ENCODE results near the gene DNM3. TPM values are rescaled to one million over a fixed set of nuclear protein-coding genes. Genes with fewer than 3 reads are reported as not detected.

DNM3 gene
- total RNA-seq, 1 experiment from 2014 or later = 0.11 TPM

DNA sequence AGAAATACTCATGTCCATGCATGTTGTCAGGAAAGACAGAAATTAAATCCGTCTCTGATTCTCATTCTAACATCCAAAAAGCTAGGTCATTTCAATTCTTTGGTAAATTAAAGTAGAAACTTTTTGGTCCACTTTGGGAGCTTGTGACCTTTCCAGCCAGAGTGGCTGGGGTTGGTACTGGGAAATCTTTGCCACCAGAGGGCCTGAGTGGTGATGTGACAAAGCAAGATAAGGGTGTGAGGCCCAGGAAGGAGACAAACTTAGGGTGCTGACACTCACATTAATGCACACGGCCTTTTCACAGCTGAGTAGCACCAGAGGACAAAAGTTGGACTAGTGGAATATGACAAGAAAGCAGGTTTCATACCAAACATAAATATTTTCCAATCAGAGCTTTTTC lies 144.3 kb downstream of the DNM3 start:
- Histone ChIP-seq H3K36me3 (ENCODE audit: control insufficient read depth, insufficient read depth, low read length) (no peaks in the 10 kb centered on the region), H3K4me1 (peaks cover 6% of the 10 kb centered on the region), H3K4me3 (ENCODE audit: low read depth, low read length) (no peak overlapping the region), H3K9me3 (no peaks in the 10 kb centered on the region), H3K27me3 (replicated peaks; ENCODE audit: control insufficient read depth, insufficient read depth, low read length) (no peaks in the 10 kb centered on the region)
- DNase-seq = peak in 1 of 2 experiments; percentile 40
- peaks cover 8% of the 10 kb centered on the region for H3K4me1 Mint-ChIP-seq (ENCODE audit: low read depth, unreplicated experiment)
- H3K27me3 Mint-ChIP-seq (ENCODE audit: insufficient read depth, unreplicated experiment) = peaks cover 3% of the 10 kb centered on the region
- no peaks in the 10 kb centered on the region for H3K9me3 Mint-ChIP-seq (ENCODE audit: unreplicated experiment)
- no peaks in the 10 kb centered on the region for H3K36me3 Mint-ChIP-seq (ENCODE audit: insufficient read depth, unreplicated experiment)
- BruUV-seq (replicated peaks) = no TSS peak
- ChIA-PET CTCF (interaction anchor here (1.0 to 2.2 kb wide), 6 partner anchors 17 to 458 kb away, joined by 3 to 20 read pairs (median 4); no protein-coding TSS in a partner anchor), POLR2A (no interaction called here)
- no peak overlapping the region for H3K4me3 Mint-ChIP-seq (ENCODE audit: unreplicated experiment)
- H3K27ac Mint-ChIP-seq (ENCODE audit: unreplicated experiment) = no peak overlapping the region
- intact Hi-C loops (cut with micrococcal nuclease; ENCODE audit: unreplicated experiment) = loop anchor here (1.0 to 5.0 kb wide), 2 partner anchors 184 to 338 kb away; no protein-coding TSS in a partner anchor
- TF ChIP-seq, protein P1, sequence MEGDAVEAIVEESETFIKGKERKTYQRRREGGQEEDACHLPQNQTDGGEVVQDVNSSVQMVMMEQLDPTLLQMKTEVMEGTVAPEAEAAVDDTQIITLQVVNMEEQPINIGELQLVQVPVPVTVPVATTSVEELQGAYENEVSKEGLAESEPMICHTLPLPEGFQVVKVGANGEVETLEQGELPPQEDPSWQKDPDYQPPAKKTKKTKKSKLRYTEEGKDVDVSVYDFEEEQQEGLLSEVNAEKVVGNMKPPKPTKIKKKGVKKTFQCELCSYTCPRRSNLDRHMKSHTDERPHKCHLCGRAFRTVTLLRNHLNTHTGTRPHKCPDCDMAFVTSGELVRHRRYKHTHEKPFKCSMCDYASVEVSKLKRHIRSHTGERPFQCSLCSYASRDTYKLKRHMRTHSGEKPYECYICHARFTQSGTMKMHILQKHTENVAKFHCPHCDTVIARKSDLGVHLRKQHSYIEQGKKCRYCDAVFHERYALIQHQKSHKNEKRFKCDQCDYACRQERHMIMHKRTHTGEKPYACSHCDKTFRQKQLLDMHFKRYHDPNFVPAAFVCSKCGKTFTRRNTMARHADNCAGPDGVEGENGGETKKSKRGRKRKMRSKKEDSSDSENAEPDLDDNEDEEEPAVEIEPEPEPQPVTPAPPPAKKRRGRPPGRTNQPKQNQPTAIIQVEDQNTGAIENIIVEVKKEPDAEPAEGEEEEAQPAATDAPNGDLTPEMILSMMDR (IDR thresholded peaks at IDR 0.05; ENCODE audit: insufficient read depth in 1 of 2, low read depth in 1 of 2, low read length in 1 of 2, severe bottlenecking in 1 of 2, unreplicated experiment in 1 of 2) = peak; percentile 14 to 61

GRCh38 chr1:171988243-171988885 lies 147.1 kb downstream of the DNM3 start:
- Mint-ChIP-seq H3K4me1 (ENCODE audit: low read depth, unreplicated experiment) (peaks cover 11% of the 10 kb centered on the region), H3K27ac (ENCODE audit: unreplicated experiment) (no peak overlapping the region), H3K27me3 (ENCODE audit: insufficient read depth, unreplicated experiment) (no peaks in the 10 kb centered on the region), H3K4me3 (ENCODE audit: unreplicated experiment) (no peak overlapping the region), H3K36me3 (ENCODE audit: insufficient read depth, unreplicated experiment) (no peaks in the 10 kb centered on the region), H3K9me3 (ENCODE audit: unreplicated experiment) (no peaks in the 10 kb centered on the region)
- no peaks in the 10 kb centered on the region for H3K9me3 ChIP-seq
- peaks cover 9% of the 10 kb centered on the region for H3K4me1 ChIP-seq
- intact Hi-C loops (cut with micrococcal nuclease; ENCODE audit: unreplicated experiment) = loop anchor here (5.0 kb wide), 1 partner anchor 341 kb away; no protein-coding TSS in a partner anchor
- CTCF ChIA-PET = interaction anchor here (0.7 kb wide), 1 partner anchor 731 kb away, joined by 5 read pairs; no protein-coding TSS in a partner anchor
- DNase-seq = no peak
- no peaks in the 10 kb centered on the region for H3K36me3 ChIP-seq (ENCODE audit: control insufficient read depth, insufficient read depth, low read length)
- TF ChIP-seq, protein P1 (IDR thresholded peaks at IDR 0.05; ENCODE audit: insufficient read depth in 1 of 2, low read depth in 1 of 2, low read length in 1 of 2, severe bottlenecking in 1 of 2, unreplicated experiment in 1 of 2) = no peak
- BruUV-seq (replicated peaks) = no TSS peak
- no peak overlapping the region for H3K4me3 ChIP-seq (ENCODE audit: low read depth, low read length)
- POLR2A ChIA-PET = no interaction called here
- no peaks in the 10 kb centered on the region for H3K27me3 ChIP-seq (replicated peaks; ENCODE audit: control insufficient read depth, insufficient read depth, low read length)

GRCh38 chr1:171990371-171990770 lies 149.1 kb downstream of the DNM3 start:
- no TSS peak for BruUV-seq (replicated peaks)
- no peaks in the 10 kb centered on the region for H3K36me3 ChIP-seq (ENCODE audit: control insufficient read depth, insufficient read depth, low read length)
- CTCF ChIA-PET = no interaction called here
- peak overlapping the region; percentile 10 for H3K4me3 Mint-ChIP-seq (ENCODE audit: unreplicated experiment)
- H3K36me3 Mint-ChIP-seq (ENCODE audit: insufficient read depth, unreplicated experiment) = no peaks in the 10 kb centered on the region
- H3K9me3 Mint-ChIP-seq (ENCODE audit: unreplicated experiment) = no peaks in the 10 kb centered on the region
- POLR2A ChIA-PET = interaction anchor here (0.5 kb wide), 1 partner anchor 190 kb away, joined by 4 read pairs; no protein-coding TSS in a partner anchor
- H3K4me1 ChIP-seq = peaks cover 9% of the 10 kb centered on the region
- peaks cover 11% of the 10 kb centered on the region for H3K4me1 Mint-ChIP-seq (ENCODE audit: low read depth, unreplicated experiment)
- no peaks in the 10 kb centered on the region for H3K9me3 ChIP-seq
- TF ChIP-seq, protein P1 (IDR thresholded peaks at IDR 0.05; ENCODE audit: insufficient read depth in 1 of 2, low read depth in 1 of 2, low read length in 1 of 2, severe bottlenecking in 1 of 2, unreplicated experiment in 1 of 2) = no peak
- peak in 1 of 2 experiments; percentile 16 for DNase-seq
- no peaks in the 10 kb centered on the region for H3K27me3 Mint-ChIP-seq (ENCODE audit: insufficient read depth, unreplicated experiment)
- H3K27me3 ChIP-seq (replicated peaks; ENCODE audit: control insufficient read depth, insufficient read depth, low read length) = no peaks in the 10 kb centered on the region
- intact Hi-C loops (cut with micrococcal nuclease; ENCODE audit: unreplicated experiment) = no loop called here
- H3K27ac Mint-ChIP-seq (ENCODE audit: unreplicated experiment) = no peak overlapping the region
- no peak overlapping the region for H3K4me3 ChIP-seq (ENCODE audit: low read depth, low read length)

Data from Caco-2 (cell line).